ENCODE data around the gene EIF3D.

GRCh38 chr22:36520423-36520822 lies 8.5 kb downstream of the EIF3D start:
- TF ChIP-seq POLR2A (IDR thresholded peaks at IDR 0.05; ENCODE audit: low read depth, low read length) (no peak), POLR2AphosphoS5 (IDR thresholded peaks at IDR 0.05; ENCODE audit: low read depth, low read length) (no peak), TAF1 (IDR thresholded peaks at IDR 0.05; ENCODE audit: borderline replicate concordance, low read depth, low read length) (no peak)

Measured in GM12892 (cell line).